Activated T-cell treated with anti-CD3 and anti-CD28 coated beads for 24 hours (primary cell): ENCODE measurements around the gene RELB.
A peak's percentile ranks its signal among the peaks of the same experiment; 100 is the strongest.

Experiments used
- DNase-seq: peaks from one replicate; pipeline ENCODE4 v3.0.0-alpha.2; 2020; ENCODE audit warnings: low read depth

Gene RELB

DNA sequence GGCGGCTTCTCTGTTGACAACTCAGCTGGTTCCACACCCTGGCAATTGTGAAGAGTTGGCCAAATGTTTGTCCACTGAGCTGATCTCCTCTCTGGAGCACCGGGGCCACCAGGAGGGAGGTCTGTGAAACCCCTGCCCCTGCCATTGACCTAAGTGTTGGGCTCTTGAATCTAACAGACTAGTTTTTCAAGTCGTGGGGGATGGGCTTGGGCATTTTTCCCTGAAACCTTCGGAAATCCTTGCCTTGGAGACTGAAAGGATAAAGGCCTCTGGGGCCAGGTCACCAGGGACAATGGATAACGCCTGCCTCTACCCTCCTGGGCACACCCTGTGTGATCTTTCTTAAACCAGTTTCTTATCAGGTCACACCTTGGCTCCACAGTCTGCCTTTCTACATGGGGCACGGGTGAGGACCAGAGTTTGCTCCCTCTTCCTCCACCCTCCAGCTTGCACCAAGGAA is 78.7 kb downstream of the RELB start:
- DNase-seq: no peak

DNA sequence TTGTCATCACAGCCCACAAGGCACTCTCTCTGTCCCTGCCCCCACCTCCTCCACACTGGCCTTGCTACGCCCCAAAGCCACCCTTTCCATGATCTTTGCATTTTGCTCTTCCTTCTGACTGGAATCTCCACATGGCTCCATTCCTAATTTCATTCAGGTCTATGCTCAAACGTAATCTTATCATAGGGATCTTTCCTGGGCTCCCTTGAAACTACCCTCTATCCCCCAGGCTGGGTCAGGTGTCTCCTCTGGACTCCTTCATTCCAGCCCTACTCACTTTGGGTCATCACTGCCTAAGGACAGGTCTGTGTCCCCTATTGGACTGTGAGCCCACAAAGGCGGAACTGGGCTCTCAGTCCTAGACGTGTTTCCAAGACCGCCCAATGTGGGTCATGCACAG is 80.9 kb downstream of the RELB start:
- DNase-seq: no peak

DNA sequence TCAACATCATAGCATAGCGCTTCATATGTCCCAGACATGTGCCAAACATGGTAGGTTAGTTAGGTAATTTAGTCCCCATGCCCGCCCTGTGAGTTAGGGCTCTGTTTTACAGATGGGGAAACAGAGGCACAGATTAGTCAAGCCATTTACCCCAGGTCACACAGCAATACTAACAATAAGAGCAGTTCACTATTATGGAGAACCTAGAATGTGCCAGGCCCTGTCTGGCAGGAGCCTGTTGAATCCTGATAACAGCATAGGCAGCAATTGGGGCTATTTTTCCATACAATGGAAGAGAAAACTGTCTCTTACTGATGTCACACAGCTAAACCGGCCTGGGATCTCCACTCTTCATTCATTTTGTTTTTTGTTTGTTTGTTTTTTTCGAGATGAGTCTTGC is 85.2 kb downstream of the RELB start:
- DNase-seq: no peak

DNA sequence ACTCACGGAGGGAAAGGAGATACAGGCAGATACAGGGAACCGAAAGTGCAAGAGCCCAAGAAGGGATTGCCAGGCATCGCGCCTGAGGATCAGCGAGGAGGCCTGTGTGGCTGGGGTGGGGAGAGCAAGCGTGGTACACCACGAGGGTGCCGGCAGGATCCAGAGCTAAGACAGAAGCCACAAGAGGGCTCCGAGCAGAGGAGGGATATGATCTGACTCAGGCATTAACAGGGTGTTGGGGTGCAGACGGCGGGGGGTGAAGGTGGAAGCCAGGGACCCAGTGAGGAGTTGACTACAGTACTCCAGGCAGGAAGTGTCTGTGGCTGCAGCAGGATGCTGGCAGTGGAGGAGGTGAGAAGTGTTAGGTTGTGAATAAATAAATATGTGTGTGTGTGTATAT is 86.3 kb downstream of the RELB start:
- DNase-seq: peak; percentile 21
